Liver (tissue), 3 donors: Measurements from ENCODE around the gene BLACAT1.

Experiments used
- GABPA ChIP-seq, 2 donors: IDR thresholded peaks in 1 of 2; conservative IDR thresholded peaks in 1 of 2; 2 replicates each; pipeline ENCODE4 v1.6.1; 2016; ENCODE audit warnings: antibody characterized with exemption in 2 of 2, mild to moderate bottlenecking in 1 of 2, moderate library complexity in 1 of 2
- JUND ChIP-seq, 2 donors: IDR thresholded peaks; 2 replicates each; pipeline ENCODE4 v1.6.1; 2016; ENCODE audit warnings: antibody characterized with exemption in 2 of 2
- RXRA ChIP-seq, 2 donors: IDR thresholded peaks; 2 replicates each; pipeline ENCODE4 v1.6.1; 2017 to 2018; ENCODE audit warnings: antibody characterized with exemption in 2 of 2, mild to moderate bottlenecking in 1 of 2
- TAF1 ChIP-seq: conservative IDR thresholded peaks from 2 replicates; pipeline ENCODE4 v1.6.1; 2016; ENCODE audit warnings: antibody characterized with exemption, mild to moderate bottlenecking
- TF ChIP-seq, protein P1 (sequence below): fragments of 150-350 bp; IDR thresholded peaks from 2 replicates; pipeline ENCODE4 v1.5.1; 2017; ENCODE audit warnings: improper control_type of control experiment, low read depth, low read length; ENCODE audit not compliant: missing input control
- TF ChIP-seq, protein P2 (sequence below): IDR thresholded peaks from 2 replicates; pipeline ENCODE4 v1.6.1; 2016; ENCODE audit warnings: antibody characterized with exemption
- TF ChIP-seq, protein P3 (sequence below): IDR thresholded peaks from 2 replicates; pipeline ENCODE4 v1.6.1; 2016; ENCODE audit warnings: antibody characterized with exemption, mild to moderate bottlenecking
- donor health status: healthy.
- donor health status: healthy.

DNA sequence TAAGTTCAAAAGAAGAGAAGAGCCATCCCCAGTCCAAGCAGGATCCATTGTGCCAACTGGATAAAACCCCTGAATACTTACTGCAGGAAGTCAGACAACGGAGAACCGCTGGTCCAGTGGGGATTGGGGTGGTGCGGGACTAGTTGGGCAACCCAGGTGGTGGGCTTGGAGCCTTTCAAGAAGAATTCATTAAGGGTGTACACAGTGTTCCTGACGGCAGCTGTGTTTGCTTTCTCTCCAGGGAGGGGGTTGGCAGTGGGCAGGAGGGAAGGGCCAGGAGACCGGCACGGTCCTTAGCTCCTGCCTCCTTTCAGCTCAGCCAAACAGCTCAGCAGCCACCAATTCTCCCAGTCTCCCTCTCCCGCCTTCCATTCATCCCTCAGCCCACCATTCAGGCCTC, 41.5 kb upstream of the BLACAT1 start:
- TF ChIP-seq, protein P1, sequence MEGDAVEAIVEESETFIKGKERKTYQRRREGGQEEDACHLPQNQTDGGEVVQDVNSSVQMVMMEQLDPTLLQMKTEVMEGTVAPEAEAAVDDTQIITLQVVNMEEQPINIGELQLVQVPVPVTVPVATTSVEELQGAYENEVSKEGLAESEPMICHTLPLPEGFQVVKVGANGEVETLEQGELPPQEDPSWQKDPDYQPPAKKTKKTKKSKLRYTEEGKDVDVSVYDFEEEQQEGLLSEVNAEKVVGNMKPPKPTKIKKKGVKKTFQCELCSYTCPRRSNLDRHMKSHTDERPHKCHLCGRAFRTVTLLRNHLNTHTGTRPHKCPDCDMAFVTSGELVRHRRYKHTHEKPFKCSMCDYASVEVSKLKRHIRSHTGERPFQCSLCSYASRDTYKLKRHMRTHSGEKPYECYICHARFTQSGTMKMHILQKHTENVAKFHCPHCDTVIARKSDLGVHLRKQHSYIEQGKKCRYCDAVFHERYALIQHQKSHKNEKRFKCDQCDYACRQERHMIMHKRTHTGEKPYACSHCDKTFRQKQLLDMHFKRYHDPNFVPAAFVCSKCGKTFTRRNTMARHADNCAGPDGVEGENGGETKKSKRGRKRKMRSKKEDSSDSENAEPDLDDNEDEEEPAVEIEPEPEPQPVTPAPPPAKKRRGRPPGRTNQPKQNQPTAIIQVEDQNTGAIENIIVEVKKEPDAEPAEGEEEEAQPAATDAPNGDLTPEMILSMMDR = no peak
- TF ChIP-seq JUND (IDR thresholded peaks at IDR 0.05) (no peak), GABPA (IDR thresholded peaks at IDR 0.05 in 1 of 2, conservative IDR thresholded peaks at IDR 0.05 in 1 of 2) (no peak), TAF1 (no peak), RXRA (IDR thresholded peaks at IDR 0.05) (no peak)
- TF ChIP-seq, protein P2, sequence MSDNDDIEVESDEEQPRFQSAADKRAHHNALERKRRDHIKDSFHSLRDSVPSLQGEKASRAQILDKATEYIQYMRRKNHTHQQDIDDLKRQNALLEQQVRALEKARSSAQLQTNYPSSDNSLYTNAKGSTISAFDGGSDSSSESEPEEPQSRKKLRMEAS = no peak
- TF ChIP-seq, protein P3, sequence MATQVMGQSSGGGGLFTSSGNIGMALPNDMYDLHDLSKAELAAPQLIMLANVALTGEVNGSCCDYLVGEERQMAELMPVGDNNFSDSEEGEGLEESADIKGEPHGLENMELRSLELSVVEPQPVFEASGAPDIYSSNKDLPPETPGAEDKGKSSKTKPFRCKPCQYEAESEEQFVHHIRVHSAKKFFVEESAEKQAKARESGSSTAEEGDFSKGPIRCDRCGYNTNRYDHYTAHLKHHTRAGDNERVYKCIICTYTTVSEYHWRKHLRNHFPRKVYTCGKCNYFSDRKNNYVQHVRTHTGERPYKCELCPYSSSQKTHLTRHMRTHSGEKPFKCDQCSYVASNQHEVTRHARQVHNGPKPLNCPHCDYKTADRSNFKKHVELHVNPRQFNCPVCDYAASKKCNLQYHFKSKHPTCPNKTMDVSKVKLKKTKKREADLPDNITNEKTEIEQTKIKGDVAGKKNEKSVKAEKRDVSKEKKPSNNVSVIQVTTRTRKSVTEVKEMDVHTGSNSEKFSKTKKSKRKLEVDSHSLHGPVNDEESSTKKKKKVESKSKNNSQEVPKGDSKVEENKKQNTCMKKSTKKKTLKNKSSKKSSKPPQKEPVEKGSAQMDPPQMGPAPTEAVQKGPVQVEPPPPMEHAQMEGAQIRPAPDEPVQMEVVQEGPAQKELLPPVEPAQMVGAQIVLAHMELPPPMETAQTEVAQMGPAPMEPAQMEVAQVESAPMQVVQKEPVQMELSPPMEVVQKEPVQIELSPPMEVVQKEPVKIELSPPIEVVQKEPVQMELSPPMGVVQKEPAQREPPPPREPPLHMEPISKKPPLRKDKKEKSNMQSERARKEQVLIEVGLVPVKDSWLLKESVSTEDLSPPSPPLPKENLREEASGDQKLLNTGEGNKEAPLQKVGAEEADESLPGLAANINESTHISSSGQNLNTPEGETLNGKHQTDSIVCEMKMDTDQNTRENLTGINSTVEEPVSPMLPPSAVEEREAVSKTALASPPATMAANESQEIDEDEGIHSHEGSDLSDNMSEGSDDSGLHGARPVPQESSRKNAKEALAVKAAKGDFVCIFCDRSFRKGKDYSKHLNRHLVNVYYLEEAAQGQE = no peak
